HepG2 (cell line): ENCODE results near the gene CCDC86. TPM values are rescaled to one million over a fixed set of nuclear protein-coding genes. Genes with fewer than 3 reads are reported as not detected.
A peak's percentile ranks its signal among the peaks of the same experiment; 100 is the strongest.

Experiments
- FOXC1 ChIP-seq: sonication (generic); formaldehyde crosslinking; IDR thresholded peaks from 2 replicates; pipeline ENCODE4 v1.8.0; 2022; ENCODE audit warnings: mild to moderate bottlenecking, missing genetic modification reagents, borderline replicate concordance
- GTF3A ChIP-seq: sonication (generic); formaldehyde crosslinking; conservative IDR thresholded peaks from 2 replicates; pipeline ENCODE4 v1.4.0; 2020; ENCODE audit warnings: mild to moderate bottlenecking, missing genetic modification reagents
- HMG20A ChIP-seq: IDR thresholded peaks from 2 replicates; pipeline ENCODE4 v1.6.1; 2016; ENCODE audit warnings: borderline replicate concordance
- JUN ChIP-seq: sonication (generic); formaldehyde crosslinking; IDR thresholded peaks from 2 replicates; pipeline ENCODE4 v1.4.0; 2020; ENCODE audit warnings: mild to moderate bottlenecking, missing genetic modification reagents
- KDM5B ChIP-seq: sonication (generic); formaldehyde crosslinking; IDR thresholded peaks from 2 replicates; pipeline ENCODE4 v1.4.0; 2020; ENCODE audit warnings: missing genetic modification reagents, mild to moderate bottlenecking, borderline replicate concordance
- KLF11 ChIP-seq: IDR thresholded peaks from 2 replicates; pipeline ENCODE4 v1.6.1; 2016; ENCODE audit warnings: missing compliant biosample characterization
- RCOR2 ChIP-seq: IDR thresholded peaks from 2 replicates; pipeline ENCODE4 v1.6.1; 2016; ENCODE audit warnings: missing biosample characterization, missing genetic modification reagents
- SMAD3 ChIP-seq: sonication (generic); formaldehyde crosslinking; IDR thresholded peaks from 2 replicates; pipeline ENCODE4 v1.4.0; 2020; ENCODE audit warnings: missing genetic modification reagents
- SP140L ChIP-seq: sonication (generic); formaldehyde crosslinking; IDR thresholded peaks from 2 replicates; pipeline ENCODE4 v1.4.0; 2020; ENCODE audit warnings: missing genetic modification reagents, borderline replicate concordance
- TAF1 ChIP-seq: sonication (generic); formaldehyde crosslinking; IDR thresholded peaks from 2 replicates; pipeline ENCODE4 v1.4.0; 2020; ENCODE audit warnings: missing genetic modification reagents
- ZNF569 ChIP-seq: sonication (generic); formaldehyde crosslinking; IDR thresholded peaks from 2 replicates; pipeline ENCODE4 v1.5.0; 2020; ENCODE audit warnings: mild to moderate bottlenecking, missing genetic modification reagents, moderate library complexity, borderline replicate concordance
- ZNF598 ChIP-seq: sonication (generic); formaldehyde crosslinking; IDR thresholded peaks from 2 replicates; pipeline ENCODE4 v1.5.1; 2020; ENCODE audit warnings: mild to moderate bottlenecking, missing genetic modification reagents, borderline replicate concordance
- ZNF619 ChIP-seq: sonication (generic); formaldehyde crosslinking; IDR thresholded peaks from 2 replicates; pipeline ENCODE4 v1.4.0; 2020; ENCODE audit warnings: mild to moderate bottlenecking, missing genetic modification reagents
- ZNF724P ChIP-seq: sonication (generic); formaldehyde crosslinking; IDR thresholded peaks from 2 replicates; pipeline ENCODE4 v1.8.0; 2022; ENCODE audit warnings: missing genetic modification reagents, borderline replicate concordance
- ZNF747 ChIP-seq: sonication (generic); formaldehyde crosslinking; IDR thresholded peaks from 2 replicates; pipeline ENCODE4 v1.8.1; 2023; ENCODE audit warnings: missing genetic modification reagents, mild to moderate bottlenecking, borderline replicate concordance
- ZNF772 ChIP-seq: sonication (generic); formaldehyde crosslinking; IDR thresholded peaks from 2 replicates; pipeline ENCODE4 v1.5.0; 2020; ENCODE audit warnings: mild to moderate bottlenecking, missing genetic modification reagents
- ZSCAN29 ChIP-seq: sonication (generic); formaldehyde crosslinking; conservative IDR thresholded peaks from 2 replicates; pipeline ENCODE4 v1.4.0; 2020; ENCODE audit warnings: mild to moderate bottlenecking, missing genetic modification reagents
- polyA plus RNA-seq, 8 experiments: library from polyadenylated mRNA; depleted of rRNA in 3 of 8; stranded (reverse) in 7 of 8; unstranded in 1 of 8; fragments of >200 nt; fragmentation: Illumina TruSeq in 4 of 8; extraction: Trizol in 4 of 8; gene quantifications; 2 replicates each; pipeline versions ENCODE4 v1.2.1 to v1.2.3, GENCODE V29; 2011 to 2016; ENCODE audit warnings: low read depth in 4 of 8, missing spikeins in 1 of 8, mixed read lengths in 1 of 8; ENCODE audit not compliant: insufficient read depth in 1 of 8
- total RNA-seq, 5 experiments: library from RNA; depleted of rRNA; stranded (reverse); fragments of >200 nt; fragmentation: Illumina TruSeq; extraction: Trizol; gene quantifications; 2 replicates each; pipeline ENCODE4 v1.2.3, GENCODE V29; 2016; ENCODE audit warnings: low read depth in 1 of 5
- TF ChIP-seq, protein P1 (sequence below): sonication (generic); formaldehyde crosslinking; IDR thresholded peaks from 2 replicates; pipeline ENCODE4 v1.5.0; 2020; ENCODE audit warnings: missing genetic modification reagents
- TF ChIP-seq, protein P2 (sequence below): sonication (generic); formaldehyde crosslinking; IDR thresholded peaks from 2 replicates; pipeline ENCODE4 v1.4.0; 2020; ENCODE audit warnings: mild to moderate bottlenecking, missing genetic modification reagents
- TF ChIP-seq, protein P3 (sequence below): sonication (generic); formaldehyde crosslinking; IDR thresholded peaks from 2 replicates; pipeline ENCODE4 v1.4.0; 2020; ENCODE audit warnings: missing genetic modification reagents, mild to moderate bottlenecking, borderline replicate concordance
- TF ChIP-seq, protein P4 (sequence below): sonication (generic); IDR thresholded peaks from 2 replicates; pipeline ENCODE4 v1.6.1; 2016; ENCODE audit warnings: low read depth, borderline replicate concordance
- TF ChIP-seq, protein P5 (sequence below): IDR thresholded peaks from 2 replicates; pipeline ENCODE4 v1.6.1; 2016; ENCODE audit warnings: missing compliant biosample characterization, missing genetic modification reagents, borderline replicate concordance
- TF ChIP-seq, protein P6 (sequence below): sonication (generic); formaldehyde crosslinking; conservative IDR thresholded peaks from 2 replicates; pipeline ENCODE4 v1.8.1; 2023; ENCODE audit warnings: missing genetic modification reagents

Gene CCDC86
- total and polyA plus RNA-seq, 2 of the 13 experiments (the other 11 are each of a cell fraction or from before 2014, with no cell fraction given), result 33.8 to 37.6 TPM

DNA sequence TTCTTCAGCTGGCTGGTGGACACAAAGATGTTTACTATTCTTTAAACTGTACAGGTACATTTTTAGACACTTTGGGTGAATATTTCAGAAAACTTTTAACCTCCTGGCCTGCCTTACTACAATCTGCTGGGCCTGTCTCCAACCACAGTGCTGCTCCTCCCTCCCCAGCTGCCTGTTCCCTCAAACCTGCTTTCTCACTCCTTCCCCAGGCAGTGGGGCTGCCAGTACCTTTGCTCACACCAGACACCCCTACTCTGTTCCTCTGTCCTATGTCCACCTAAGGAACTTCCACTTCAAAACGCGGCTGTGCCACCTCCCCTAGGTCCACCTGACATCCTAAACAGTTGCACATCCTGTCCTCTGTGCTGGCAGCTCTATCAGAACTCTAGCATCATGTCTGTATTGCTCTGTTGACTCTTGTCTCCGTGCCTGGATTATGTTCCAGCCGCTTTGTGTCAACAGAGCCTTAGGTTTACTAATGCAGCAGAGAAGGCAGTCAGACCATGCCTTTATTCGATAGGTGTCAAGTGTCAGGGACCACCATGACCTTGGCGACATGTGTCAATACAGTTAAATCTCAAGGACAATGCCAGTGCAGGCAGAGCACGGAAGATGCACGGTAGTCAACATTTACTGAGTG is 38.9 kb downstream of the CCDC86 start (continued):
- TF ChIP-seq ZNF747 (CRISPR knock-in tag), result peak; percentile 93
- TF ChIP-seq, protein P1, sequence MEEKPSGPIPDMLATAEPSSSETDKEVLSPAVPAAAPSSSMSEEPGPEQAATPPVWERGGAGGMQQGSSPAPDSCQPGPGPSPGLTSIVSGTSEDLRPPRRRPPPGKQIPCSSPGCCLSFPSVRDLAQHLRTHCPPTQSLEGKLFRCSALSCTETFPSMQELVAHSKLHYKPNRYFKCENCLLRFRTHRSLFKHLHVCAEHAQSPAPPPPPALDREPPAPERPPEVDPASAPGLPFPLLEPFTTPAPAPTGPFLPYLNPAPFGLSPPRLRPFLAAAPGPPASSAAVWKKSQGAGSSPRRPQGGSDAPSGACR (CRISPR knock-in tag), result peak; percentile 94
- peak; percentile 64; the same call in 1 of the 2 replicates for TF ChIP-seq ZSCAN29
- TF ChIP-seq GTF3A (CRISPR knock-in tag), result no peak
- peak; percentile 100 for TF ChIP-seq HMG20A
- no peak for TF ChIP-seq ZNF598 (CRISPR knock-in tag)
- TF ChIP-seq, protein P2, sequence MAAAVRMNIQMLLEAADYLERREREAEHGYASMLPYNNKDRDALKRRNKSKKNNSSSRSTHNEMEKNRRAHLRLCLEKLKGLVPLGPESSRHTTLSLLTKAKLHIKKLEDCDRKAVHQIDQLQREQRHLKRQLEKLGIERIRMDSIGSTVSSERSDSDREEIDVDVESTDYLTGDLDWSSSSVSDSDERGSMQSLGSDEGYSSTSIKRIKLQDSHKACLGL (CRISPR knock-in tag), result no peak
- peak; percentile 97 for TF ChIP-seq RCOR2 (CRISPR knock-in tag)
- TF ChIP-seq SMAD3, result peak; percentile 91
- TF ChIP-seq SP140L (CRISPR knock-in tag), result 0 out of 2 replicates have a peak, but pooled peaks have one; percentile 42
- TF ChIP-seq, protein P3, sequence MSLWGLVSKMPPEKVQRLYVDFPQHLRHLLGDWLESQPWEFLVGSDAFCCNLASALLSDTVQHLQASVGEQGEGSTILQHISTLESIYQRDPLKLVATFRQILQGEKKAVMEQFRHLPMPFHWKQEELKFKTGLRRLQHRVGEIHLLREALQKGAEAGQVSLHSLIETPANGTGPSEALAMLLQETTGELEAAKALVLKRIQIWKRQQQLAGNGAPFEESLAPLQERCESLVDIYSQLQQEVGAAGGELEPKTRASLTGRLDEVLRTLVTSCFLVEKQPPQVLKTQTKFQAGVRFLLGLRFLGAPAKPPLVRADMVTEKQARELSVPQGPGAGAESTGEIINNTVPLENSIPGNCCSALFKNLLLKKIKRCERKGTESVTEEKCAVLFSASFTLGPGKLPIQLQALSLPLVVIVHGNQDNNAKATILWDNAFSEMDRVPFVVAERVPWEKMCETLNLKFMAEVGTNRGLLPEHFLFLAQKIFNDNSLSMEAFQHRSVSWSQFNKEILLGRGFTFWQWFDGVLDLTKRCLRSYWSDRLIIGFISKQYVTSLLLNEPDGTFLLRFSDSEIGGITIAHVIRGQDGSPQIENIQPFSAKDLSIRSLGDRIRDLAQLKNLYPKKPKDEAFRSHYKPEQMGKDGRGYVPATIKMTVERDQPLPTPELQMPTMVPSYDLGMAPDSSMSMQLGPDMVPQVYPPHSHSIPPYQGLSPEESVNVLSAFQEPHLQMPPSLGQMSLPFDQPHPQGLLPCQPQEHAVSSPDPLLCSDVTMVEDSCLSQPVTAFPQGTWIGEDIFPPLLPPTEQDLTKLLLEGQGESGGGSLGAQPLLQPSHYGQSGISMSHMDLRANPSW (CRISPR knock-in tag), result peak; percentile 78; the same call in 1 of the 2 replicates
- TF ChIP-seq ZNF772 (CRISPR knock-in tag), result peak; percentile 96
- TF ChIP-seq ZNF619 (CRISPR knock-in tag), result peak; percentile 87; the same call in 1 of the 2 replicates
- TF ChIP-seq, protein P4, sequence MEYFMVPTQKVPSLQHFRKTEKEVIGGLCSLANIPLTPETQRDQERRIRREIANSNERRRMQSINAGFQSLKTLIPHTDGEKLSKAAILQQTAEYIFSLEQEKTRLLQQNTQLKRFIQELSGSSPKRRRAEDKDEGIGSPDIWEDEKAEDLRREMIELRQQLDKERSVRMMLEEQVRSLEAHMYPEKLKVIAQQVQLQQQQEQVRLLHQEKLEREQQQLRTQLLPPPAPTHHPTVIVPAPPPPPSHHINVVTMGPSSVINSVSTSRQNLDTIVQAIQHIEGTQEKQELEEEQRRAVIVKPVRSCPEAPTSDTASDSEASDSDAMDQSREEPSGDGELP, result peak; percentile 91
- TF ChIP-seq, protein P5, sequence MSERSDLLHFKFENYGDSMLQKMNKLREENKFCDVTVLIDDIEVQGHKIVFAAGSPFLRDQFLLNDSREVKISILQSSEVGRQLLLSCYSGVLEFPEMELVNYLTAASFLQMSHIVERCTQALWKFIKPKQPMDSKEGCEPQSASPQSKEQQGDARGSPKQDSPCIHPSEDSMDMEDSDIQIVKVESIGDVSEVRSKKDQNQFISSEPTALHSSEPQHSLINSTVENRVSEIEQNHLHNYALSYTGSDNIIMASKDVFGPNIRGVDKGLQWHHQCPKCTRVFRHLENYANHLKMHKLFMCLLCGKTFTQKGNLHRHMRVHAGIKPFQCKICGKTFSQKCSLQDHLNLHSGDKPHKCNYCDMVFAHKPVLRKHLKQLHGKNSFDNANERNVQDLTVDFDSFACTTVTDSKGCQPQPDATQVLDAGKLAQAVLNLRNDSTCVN (CRISPR knock-in tag), result peak; percentile 93
- TF ChIP-seq FOXC1 (CRISPR knock-in tag), result no peak
- peak; percentile 19; the same call in 1 of the 2 replicates for TF ChIP-seq TAF1 (CRISPR knock-in tag)
- TF ChIP-seq KDM5B (CRISPR knock-in tag), result peak; percentile 58; the same call in 1 of the 2 replicates
- 0 out of 2 replicates have a peak, but pooled peaks have one; percentile 56 for TF ChIP-seq JUN (CRISPR knock-in tag)
- TF ChIP-seq ZNF724P (CRISPR knock-in tag), result peak; percentile 73; the same call in 1 of the 2 replicates
- TF ChIP-seq KLF11 (CRISPR knock-in tag), result peak; percentile 63; the same call in 1 of the 2 replicates
- TF ChIP-seq, protein P6, sequence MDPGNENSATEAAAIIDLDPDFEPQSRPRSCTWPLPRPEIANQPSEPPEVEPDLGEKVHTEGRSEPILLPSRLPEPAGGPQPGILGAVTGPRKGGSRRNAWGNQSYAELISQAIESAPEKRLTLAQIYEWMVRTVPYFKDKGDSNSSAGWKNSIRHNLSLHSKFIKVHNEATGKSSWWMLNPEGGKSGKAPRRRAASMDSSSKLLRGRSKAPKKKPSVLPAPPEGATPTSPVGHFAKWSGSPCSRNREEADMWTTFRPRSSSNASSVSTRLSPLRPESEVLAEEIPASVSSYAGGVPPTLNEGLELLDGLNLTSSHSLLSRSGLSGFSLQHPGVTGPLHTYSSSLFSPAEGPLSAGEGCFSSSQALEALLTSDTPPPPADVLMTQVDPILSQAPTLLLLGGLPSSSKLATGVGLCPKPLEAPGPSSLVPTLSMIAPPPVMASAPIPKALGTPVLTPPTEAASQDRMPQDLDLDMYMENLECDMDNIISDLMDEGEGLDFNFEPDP, result no peak
- no peak for TF ChIP-seq ZNF569 (CRISPR knock-in tag)
